Transverse colon (tissue), 4 donors: ENCODE results near the gene SIL1. TPM values are rescaled to one million over a fixed set of nuclear protein-coding genes. Genes with fewer than 3 reads are reported as not detected.
"Not testable (repeated sequence)": the region's sequence is repeated elsewhere in the genome, so short reads cannot be mapped to it uniquely, and the experiment has no call there.

Experiments used
- DNase-seq: peaks from one replicate; pipeline ENCODE4 v3.0.0-alpha.2; 2019
- H3K27ac ChIP-seq, 4 donors: fragments of 200-600 bp; sonication (generic); 2 replicates each; pipeline ENCODE4 v1.5.1; 2016 to 2018; ENCODE audit warnings: inconsistent platforms in 4 of 4
- H3K27me3 ChIP-seq: fragments of 200-600 bp; sonication (generic); 2 replicates; pipeline ENCODE4 v1.5.1; 2017; ENCODE audit warnings: inconsistent platforms
- H3K36me3 ChIP-seq, 4 donors: fragments of 200-600 bp; sonication (generic); 2 replicates each; pipeline ENCODE4 v1.5.1; 2017 to 2019; ENCODE audit warnings: inconsistent platforms in 4 of 4
- H3K4me1 ChIP-seq, 4 donors: fragments of 200-600 bp; sonication (generic); 2 replicates each; pipeline ENCODE4 v1.5.1; 2017 to 2020; ENCODE audit warnings: inconsistent platforms in 4 of 4
- H3K4me3 ChIP-seq, 4 donors: fragments of 200-600 bp; sonication (generic); 1 replicate in 1 of 4; 2 replicates in 3 of 4; pipeline versions ENCODE4 v1.5.1 to v1.6.1; 2017 to 2019; ENCODE audit warnings: inconsistent platforms in 4 of 4
- H3K9me3 ChIP-seq, 2 donors: fragments of 200-600 bp; sonication (generic); 2 replicates each; pipeline ENCODE4 v1.5.1; 2017 to 2019; ENCODE audit warnings: inconsistent platforms in 2 of 2
- CTCF ChIP-seq, 5 experiments: fragments of 200-600 bp in 3 of 5; fragments of 450-650 bp in 2 of 5; sonication (generic) in 3 of 5; IDR thresholded peaks; 1 replicate in 2 of 5; 2 replicates in 3 of 5; pipeline ENCODE4 v1.5.1; 2016 to 2017; ENCODE audit warnings: antibody characterized with exemption in 5 of 5, inconsistent platforms in 3 of 5, mild to moderate bottlenecking in 2 of 5, moderate library complexity in 1 of 5
- EP300 ChIP-seq: sonication (generic); formaldehyde crosslinking; IDR thresholded peaks from one replicate; pipeline ENCODE4 v1.6.1; 2017; ENCODE audit warnings: antibody characterized with exemption, low read depth
- POLR2A ChIP-seq: fragments of 450-650 bp; IDR thresholded peaks from one replicate; pipeline ENCODE4 v1.6.1; 2016; ENCODE audit warnings: antibody characterized with exemption, mild to moderate bottlenecking, moderate library complexity
- POLR2AphosphoS5 ChIP-seq, 3 donors: sonication (generic); formaldehyde crosslinking; IDR thresholded peaks; one replicate each; pipeline ENCODE4 v1.6.1; 2016; ENCODE audit warnings: antibody characterized with exemption in 3 of 3
- WGBS, 2 donors: methylation state at CpG; one replicate each; pipeline ENCODE4 v1.1.5; 2018; ENCODE audit warnings: low coverage in 1 of 2; 5-methylcytosine and 5-hydroxymethylcytosine counted together
- in situ Hi-C, 4 donors: fragments of 200-750 bp; cut with MboI; loops; one replicate each; pipeline versions ENCODE4 v1.15.0 to v1.15.1; 2017; ENCODE audit warnings: low sequenced_read_pairs in 3 of 4, low pct_ligation_motif_present in 1 of 4, low pct_unique_long_range_greater_than_20kb in 1 of 4
- intact Hi-C: fragments of 100-400 bp; cut with DNase I; formaldehyde crosslinking; loops from one replicate; pipeline ENCODE4 v1.15.1; 2023; ENCODE audit warnings: low total_unique reads
- total RNA-seq, 4 donors: library from RNA; depleted of rRNA; stranded (reverse); fragments of >200 nt; gene quantifications; one replicate each; pipeline ENCODE4 v1.1.0, GENCODE V29; 2016

The SIL1 gene
- total RNA-seq, 4 donors from 2014 or later, result 11.1 to 38.1 (median 29.0) TPM

DNA sequence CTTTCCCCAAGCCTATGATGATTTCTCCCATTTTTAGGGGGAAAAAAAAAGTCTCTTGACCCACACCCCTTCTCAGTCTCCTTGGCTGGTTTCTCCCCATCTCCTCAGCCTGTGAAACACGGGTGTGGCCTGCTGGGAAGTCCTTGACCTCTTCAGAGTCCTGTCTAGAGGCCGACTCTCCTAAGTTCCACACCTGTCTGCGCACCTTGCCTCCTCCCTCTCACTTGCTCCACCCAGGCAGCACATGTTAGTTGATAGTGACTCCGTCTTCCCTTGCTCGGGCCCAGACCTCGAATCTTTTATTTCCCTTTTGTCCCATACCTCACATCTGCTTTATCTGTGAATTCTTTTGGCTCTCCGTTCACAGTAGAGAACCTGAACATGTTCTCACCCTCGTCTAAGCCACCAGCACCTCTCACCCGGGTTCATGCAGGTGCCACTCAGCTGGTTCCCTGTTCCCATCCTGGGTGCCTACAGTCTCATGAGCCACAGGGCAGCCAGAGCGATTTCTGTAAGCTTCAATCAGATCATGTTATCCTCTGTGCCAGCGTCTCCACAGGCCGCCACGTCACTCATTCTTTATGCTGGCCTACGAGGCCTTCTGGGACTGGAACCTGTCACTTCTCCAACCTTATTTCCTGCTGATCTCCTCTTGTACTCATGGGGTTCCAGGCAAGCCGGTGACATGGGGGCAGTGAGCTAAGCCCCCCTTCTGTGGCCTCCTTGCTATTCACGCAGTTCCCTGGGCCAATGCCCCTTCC lies 271.3 kb downstream of the SIL1 start:
- H3K27ac ChIP-seq, result no peak overlapping the region
- intact Hi-C loops, result no loop called here
- no peak overlapping the region for H3K4me3 ChIP-seq
- peaks cover 0 to 12% (median 3%) of the 10 kb centered on the region in 4 donors for H3K4me1 ChIP-seq
- H3K36me3 ChIP-seq, result peaks cover 0 to 50% (median 25%) of the 10 kb centered on the region in 4 donors
- H3K27me3 ChIP-seq, result no peaks in the 10 kb centered on the region
- TF ChIP-seq POLR2A (no peak), EP300 (no peak), POLR2AphosphoS5 (IDR thresholded peaks at IDR 0.05) (no peak), CTCF (IDR thresholded peaks at IDR 0.05) (no peak)
- WGBS, 2 donors, result 88 to 93% methylated on average over 14 to 16 of the region's 16 CpGs
- in situ Hi-C loops, result no loop called here
- H3K9me3 ChIP-seq, result no peaks in the 10 kb centered on the region
- no peak for DNase-seq

GRCh38 chr5:138926257-138926656 lies 271.9 kb downstream of the SIL1 start:
- no peak for DNase-seq
- peaks cover 0 to 12% (median 3%) of the 10 kb centered on the region in 4 donors for H3K4me1 ChIP-seq
- intact Hi-C loops, result no loop called here
- H3K36me3 ChIP-seq, result peaks cover 0 to 45% (median 22%) of the 10 kb centered on the region in 4 donors
- no peak overlapping the region for H3K4me3 ChIP-seq
- WGBS, 2 donors, result 96 to 100% methylated on average over 4 to 11 of the region's 11 CpGs
- in situ Hi-C loops, result no loop called here
- no peak overlapping the region for H3K27ac ChIP-seq
- H3K9me3 ChIP-seq, result no peaks in the 10 kb centered on the region
- H3K27me3 ChIP-seq, result no peaks in the 10 kb centered on the region
- TF ChIP-seq POLR2A, result no peak
- TF ChIP-seq CTCF (IDR thresholded peaks at IDR 0.05), result no peak
- no peak for TF ChIP-seq POLR2AphosphoS5 (IDR thresholded peaks at IDR 0.05)
- TF ChIP-seq EP300, result no peak

DNA sequence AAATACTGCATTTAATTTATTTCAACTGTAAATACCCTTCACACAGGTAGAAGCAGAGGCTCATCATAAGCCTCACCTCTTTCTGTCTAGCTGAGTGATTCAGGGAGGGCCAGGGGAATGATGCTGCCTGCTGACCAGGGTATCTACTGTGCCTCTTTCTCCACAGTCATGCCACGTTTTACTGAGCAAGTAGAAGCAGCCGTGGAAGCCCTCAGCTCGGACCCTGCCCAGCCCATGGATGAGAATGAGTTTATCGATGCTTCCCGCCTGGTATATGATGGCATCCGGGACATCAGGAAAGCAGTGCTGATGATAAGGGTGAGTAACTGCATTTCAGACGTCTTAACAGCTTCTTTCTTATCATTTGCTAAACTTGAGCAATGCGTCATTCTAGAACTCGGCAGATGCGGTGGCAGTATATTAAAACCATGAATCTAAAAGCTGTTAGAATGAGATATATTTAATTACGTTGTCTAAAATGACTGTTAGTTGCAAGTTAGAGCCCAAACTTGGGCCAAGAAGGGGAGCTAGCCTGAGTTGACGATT lies 273.0 kb downstream of the SIL1 start:
- in situ Hi-C loops, result no loop called here
- 94 to 100% methylated on average over 6 to 12 of the region's 12 CpGs for WGBS, 2 donors
- Histone ChIP-seq H3K27me3 (no peaks in the 10 kb centered on the region), H3K36me3 (peaks cover 0 to 39% (median 17%) of the 10 kb centered on the region in 4 donors), H3K4me3 (no peak overlapping the region), H3K9me3 (no peaks in the 10 kb centered on the region), H3K4me1 (peaks cover 0 to 12% (median 3%) of the 10 kb centered on the region in 4 donors), H3K27ac (no peak overlapping the region)
- no peak for DNase-seq
- intact Hi-C loops, result no loop called here
- TF ChIP-seq POLR2AphosphoS5 (IDR thresholded peaks at IDR 0.05) (no peak), EP300 (no peak), CTCF (IDR thresholded peaks at IDR 0.05) (no peak), POLR2A (no peak)

GRCh38 chr5:138922494-138922893 lies 275.7 kb downstream of the SIL1 start:
- Histone ChIP-seq H3K4me1 (peaks cover 0 to 4% (median 0%) of the 10 kb centered on the region in 4 donors), H3K4me3 (no peak overlapping the region), H3K27me3 (no peaks in the 10 kb centered on the region), H3K27ac (no peak overlapping the region), H3K9me3 (no peaks in the 10 kb centered on the region), H3K36me3 (peaks cover 0 to 32% (median 12%) of the 10 kb centered on the region in 4 donors)
- TF ChIP-seq CTCF (IDR thresholded peaks at IDR 0.05), result no peak
- in situ Hi-C loops (no loop called here), intact Hi-C loops (no loop called here)
- WGBS, 2 donors, result 100% methylated on average over 2 of the region's 2 CpGs; no CpG with 5 or more reads in 1 of the 2 donors
- DNase-seq, result no peak

GRCh38 chr5:138921362-138921761 lies 276.8 kb downstream of the SIL1 start:
- H3K27me3 ChIP-seq, H3K27ac ChIP-seq, DNase-seq, H3K4me1 ChIP-seq, H3K9me3 ChIP-seq, in situ Hi-C loops, intact Hi-C loops, H3K4me3 ChIP-seq: not testable (repeated sequence)
- H3K36me3 ChIP-seq, result peaks cover 0 to 27% (median 11%) of the 10 kb centered on the region in 4 donors
- WGBS, 2 donors, result 83 to 94% methylated on average over 2 of the region's 2 CpGs
